HepG2 (cell line): ENCODE results near the gene FGD2. TPM values are rescaled to one million over a fixed set of nuclear protein-coding genes. Genes with fewer than 3 reads are reported as not detected.

ENCODE experiments used
- ARID5B ChIP-seq: IDR thresholded peaks from 2 replicates; pipeline ENCODE4 v1.4.0; 2020; ENCODE audit warnings: mild to moderate bottlenecking, missing genetic modification reagents
- BHLHE40 ChIP-seq: IDR thresholded peaks from 2 replicates; pipeline ENCODE4 v1.6.1; 2011; ENCODE audit warnings: low read length, improper control_type of control experiment
- CEBPB ChIP-seq: IDR thresholded peaks from 2 replicates; pipeline ENCODE4 v1.6.1; 2011; ENCODE audit warnings: low read depth, low read length, improper control_type of control experiment, borderline replicate concordance
- CENPT ChIP-seq: sonication (generic); formaldehyde crosslinking; IDR thresholded peaks from 2 replicates; pipeline ENCODE4 v1.8.0; 2022; ENCODE audit warnings: low read depth, mild to moderate bottlenecking, moderate library complexity, missing genetic modification reagents
- DNMT3B ChIP-seq: conservative IDR thresholded peaks from 2 replicates; pipeline ENCODE4 v1.6.1; 2016; ENCODE audit warnings: missing biosample characterization, control low read depth
- ELF3 ChIP-seq: IDR thresholded peaks from 2 replicates; pipeline ENCODE4 v1.6.1; 2016; ENCODE audit warnings: missing genetic modification reagents, missing compliant biosample characterization
- GATA4 ChIP-seq: sonication (generic); IDR thresholded peaks from 2 replicates; pipeline ENCODE4 v1.6.1; 2016; ENCODE audit warnings: antibody characterized with exemption, low read depth, borderline replicate concordance
- GFI1 ChIP-seq: sonication (generic); formaldehyde crosslinking; IDR thresholded peaks from 2 replicates; pipeline ENCODE4 v1.5.0; 2020; ENCODE audit warnings: missing genetic modification reagents, mild to moderate bottlenecking, borderline replicate concordance
- HOXA3 ChIP-seq: sonication (generic); formaldehyde crosslinking; IDR thresholded peaks from 2 replicates; pipeline ENCODE4 v1.5.0; 2020; ENCODE audit warnings: missing genetic modification reagents
- JARID2 ChIP-seq: sonication (generic); formaldehyde crosslinking; IDR thresholded peaks from 2 replicates; pipeline ENCODE4 v1.8.1; 2023; ENCODE audit warnings: missing genetic modification reagents, inconsistent platforms; ENCODE audit not compliant: insufficient replicate concordance
- KLF6 ChIP-seq: IDR thresholded peaks from 2 replicates; pipeline ENCODE4 v1.8.0; 2016; ENCODE audit warnings: missing biosample characterization, missing genetic modification reagents
- MTA3 ChIP-seq: sonication (generic); formaldehyde crosslinking; IDR thresholded peaks from 2 replicates; pipeline ENCODE4 v1.4.0; 2020; ENCODE audit warnings: missing genetic modification reagents
- NCOA2 ChIP-seq: sonication (generic); formaldehyde crosslinking; IDR thresholded peaks from 2 replicates; pipeline ENCODE4 v1.8.0; 2022; ENCODE audit warnings: inconsistent platforms
- NFIB ChIP-seq: sonication (generic); formaldehyde crosslinking; IDR thresholded peaks from 2 replicates; pipeline ENCODE4 v1.9.0; 2021; ENCODE audit warnings: missing genetic modification reagents, mild to moderate bottlenecking, borderline replicate concordance
- PHF20 ChIP-seq: sonication (generic); formaldehyde crosslinking; IDR thresholded peaks from 2 replicates; pipeline ENCODE4 v1.5.0; 2020; ENCODE audit warnings: mild to moderate bottlenecking, missing genetic modification reagents
- SNAPC4 ChIP-seq: sonication (generic); formaldehyde crosslinking; IDR thresholded peaks from 2 replicates; pipeline ENCODE4 v1.4.0; 2020; ENCODE audit warnings: mild to moderate bottlenecking, missing genetic modification reagents
- ZBTB37 ChIP-seq: sonication (generic); formaldehyde crosslinking; IDR thresholded peaks from 2 replicates; pipeline ENCODE4 v1.4.0; 2020; ENCODE audit warnings: mild to moderate bottlenecking, missing genetic modification reagents
- ZBTB7A ChIP-seq: sonication (generic); formaldehyde crosslinking; IDR thresholded peaks from 2 replicates; pipeline ENCODE4 v1.8.0; 2022; ENCODE audit warnings: mild to moderate bottlenecking, missing genetic modification reagents
- ZNF230 ChIP-seq: sonication (generic); formaldehyde crosslinking; IDR thresholded peaks from 2 replicates; pipeline ENCODE4 v1.4.0; 2020; ENCODE audit warnings: mild to moderate bottlenecking, missing genetic modification reagents
- ZNF572 ChIP-seq: sonication (generic); formaldehyde crosslinking; IDR thresholded peaks from 2 replicates; pipeline ENCODE4 v1.5.1; 2020; ENCODE audit warnings: mild to moderate bottlenecking, missing genetic modification reagents
- ZNF891 ChIP-seq: sonication (generic); formaldehyde crosslinking; IDR thresholded peaks from 2 replicates; pipeline ENCODE4 v1.5.0; 2020; ENCODE audit warnings: mild to moderate bottlenecking, missing genetic modification reagents
- polyA plus RNA-seq, 8 experiments: library from polyadenylated mRNA; depleted of rRNA in 3 of 8; stranded (reverse) in 7 of 8; unstranded in 1 of 8; fragments of >200 nt; fragmentation: Illumina TruSeq in 4 of 8; extraction: Trizol in 4 of 8; gene quantifications; 2 replicates each; pipeline versions ENCODE4 v1.2.1 to v1.2.3, GENCODE V29; 2011 to 2016; ENCODE audit warnings: low read depth in 4 of 8, missing spikeins in 1 of 8, mixed read lengths in 1 of 8; ENCODE audit not compliant: insufficient read depth in 1 of 8
- total RNA-seq, 5 experiments: library from RNA; depleted of rRNA; stranded (reverse); fragments of >200 nt; fragmentation: Illumina TruSeq; extraction: Trizol; gene quantifications; 2 replicates each; pipeline ENCODE4 v1.2.3, GENCODE V29; 2016; ENCODE audit warnings: low read depth in 1 of 5

The FGD2 gene
- total and polyA plus RNA-seq, 2 of the 13 experiments (the other 11 are each of a cell fraction or from before 2014, with no cell fraction given) = not detected

GRCh38 chr6:37029249-37029971 is 24.0 kb downstream of the FGD2 start (continued):
- TF ChIP-seq SNAPC4 (CRISPR knock-in tag) (no peak), MTA3 (CRISPR knock-in tag) (no peak), ZBTB7A (CRISPR knock-in tag) (no peak; the same call in 1 of the 2 replicates), ELF3 (CRISPR knock-in tag) (peak; percentile 93), GATA4 (no peak), ZNF572 (no peak), GFI1 (CRISPR knock-in tag) (no peak), DNMT3B (CRISPR knock-in tag) (peak; percentile 85; the same call in 1 of the 2 replicates), NFIB (no peak), ZBTB37 (no peak), BHLHE40 (0 out of 2 replicates have a peak, but pooled peaks have one; percentile 17), HOXA3 (CRISPR knock-in tag) (peak; percentile 26; the same call in 1 of the 2 replicates), CENPT (CRISPR knock-in tag) (no peak), CEBPB (no peak), NCOA2 (CRISPR knock-in tag) (0 out of 2 replicates have a peak, but pooled peaks have one; percentile 36), KLF6 (CRISPR knock-in tag) (0 out of 2 replicates have a peak, but pooled peaks have one; percentile 35), ARID5B (CRISPR knock-in tag) (peak; percentile 74), PHF20 (CRISPR knock-in tag) (no peak), ZNF230 (CRISPR knock-in tag) (no peak), JARID2 (CRISPR knock-in tag) (peak; percentile 76), ZNF891 (CRISPR knock-in tag) (0 out of 2 replicates have a peak, but pooled peaks have one; percentile 33)
